ENCODE data around the gene CDK6. TPM values are rescaled to one million over a fixed set of nuclear protein-coding genes. Genes with fewer than 3 reads are reported as not detected.

CDK6 gene
- total RNA-seq, 2 donors from 2014 or later: 13.6 to 39.9 TPM

GRCh38 chr7:92778972-92779371 lies 57.4 kb downstream of the CDK6 start:
- Histone ChIP-seq H3K27me3 (replicated peaks; ENCODE audit: insufficient read depth) (no peaks in the 10 kb centered on the region), H3K4me1 (replicated peaks) (no peaks in the 10 kb centered on the region), H3K27ac (no peak overlapping the region), H3K36me3 (no peaks in the 10 kb centered on the region), H3K4me3 (no peak overlapping the region), H3K9me3 (no peaks in the 10 kb centered on the region)
- DNase-seq (ENCODE audit: low spot score): no peak
- intact Hi-C loops (cut with DNase I): no loop called here
- TF ChIP-seq POLR2AphosphoS5 (IDR thresholded peaks at IDR 0.05): no peak
- no peak for TF ChIP-seq CTCF (IDR thresholded peaks at IDR 0.05)
- 66% methylated on average over 5 of the region's 5 CpGs for WGBS

- TF ChIP-seq POLR2AphosphoS5 (IDR thresholded peaks at IDR 0.05): no peak
- no peak overlapping the region for H3K4me3 ChIP-seq
- no peaks in the 10 kb centered on the region for H3K27me3 ChIP-seq (replicated peaks; ENCODE audit: insufficient read depth)
- H3K9me3 ChIP-seq: no peaks in the 10 kb centered on the region
- no peaks in the 10 kb centered on the region for H3K36me3 ChIP-seq
- intact Hi-C loops (cut with DNase I): no loop called here
- no peak for DNase-seq (ENCODE audit: low spot score)
- WGBS: 97% methylated on average over 1 of the region's 1 CpG
- no peak overlapping the region for H3K27ac ChIP-seq
- no peaks in the 10 kb centered on the region for H3K4me1 ChIP-seq (replicated peaks)
Observed at GRCh38 chr7:92777993-92778392, 58.4 kb downstream of the CDK6 start.

GRCh38 chr7:92773808-92774207 lies 62.6 kb downstream of the CDK6 start:
- WGBS: 75% methylated on average over 4 of the region's 4 CpGs
- intact Hi-C loops (cut with DNase I): no loop called here
- no peak overlapping the region for H3K4me3 ChIP-seq

GRCh38 chr7:92769844-92770243 lies 66.5 kb downstream of the CDK6 start:
- Histone ChIP-seq H3K27ac (no peak overlapping the region), H3K27me3 (replicated peaks; ENCODE audit: insufficient read depth) (no peaks in the 10 kb centered on the region), H3K36me3 (no peaks in the 10 kb centered on the region), H3K9me3 (no peaks in the 10 kb centered on the region), H3K4me3 (no peak overlapping the region), H3K4me1 (replicated peaks) (no peaks in the 10 kb centered on the region)
- intact Hi-C loops (cut with DNase I): no loop called here
- WGBS: 48% methylated on average over 1 of the region's 1 CpG
- no peak for TF ChIP-seq CTCF (IDR thresholded peaks at IDR 0.05)
- TF ChIP-seq POLR2A (IDR thresholded peaks at IDR 0.05): no peak
- TF ChIP-seq POLR2AphosphoS5 (IDR thresholded peaks at IDR 0.05): no peak
- no peak for DNase-seq (ENCODE audit: low spot score)

More at GRCh38 chr7:92773808-92774207, 62.6 kb downstream of the CDK6 start:
- Histone ChIP-seq H3K27me3 (replicated peaks; ENCODE audit: insufficient read depth) (no peaks in the 10 kb centered on the region), H3K4me1 (replicated peaks) (no peaks in the 10 kb centered on the region), H3K27ac (no peak overlapping the region), H3K9me3 (no peaks in the 10 kb centered on the region), H3K36me3 (no peaks in the 10 kb centered on the region)
- DNase-seq (ENCODE audit: low spot score): no peak
- TF ChIP-seq POLR2A (IDR thresholded peaks at IDR 0.05) (no peak), CTCF (IDR thresholded peaks at IDR 0.05) (no peak), POLR2AphosphoS5 (IDR thresholded peaks at IDR 0.05) (no peak)

- no peak overlapping the region for H3K27ac ChIP-seq
- no peaks in the 10 kb centered on the region for H3K9me3 ChIP-seq
- no peak for DNase-seq (ENCODE audit: low spot score)
- no peaks in the 10 kb centered on the region for H3K27me3 ChIP-seq (replicated peaks; ENCODE audit: insufficient read depth)
- intact Hi-C loops (cut with DNase I): no loop called here
- H3K4me3 ChIP-seq: no peak overlapping the region
- TF ChIP-seq POLR2A (IDR thresholded peaks at IDR 0.05): no peak
- TF ChIP-seq CTCF (IDR thresholded peaks at IDR 0.05): no peak
- no peak for TF ChIP-seq POLR2AphosphoS5 (IDR thresholded peaks at IDR 0.05)
- H3K4me1 ChIP-seq (replicated peaks): no peaks in the 10 kb centered on the region
- no peaks in the 10 kb centered on the region for H3K36me3 ChIP-seq
Observed at GRCh38 chr7:92769394-92769699, 67.0 kb downstream of the CDK6 start.

All from prostate gland (tissue), 2 donors.